H1 (cell line): ENCODE results near the gene CACNA1C.

Experiments used
- CHD7 ChIP-seq: fragments of 300-600 bp; sonication (generic); IDR thresholded peaks from 2 replicates; pipeline ENCODE4 v1.7.1; 2012; ENCODE audit warnings: low read length, moderate library complexity, mild to moderate bottlenecking, inconsistent platforms; ENCODE audit not compliant: insufficient replicate concordance
- CTCF ChIP-seq, 3 experiments: IDR thresholded peaks; 1 replicate in 2 of 3; 2 replicates in 1 of 3; pipeline versions ENCODE4 v1.5.1 to v1.6.1; 2011; ENCODE audit warnings: low read length in 3 of 3, mild to moderate bottlenecking in 3 of 3, inconsistent platforms in 2 of 3, low read depth in 1 of 3, moderate library complexity in 1 of 3; ENCODE audit not compliant: insufficient read depth in 1 of 3; ENCODE audit errors: control extremely low read depth in 1 of 3
- POLR2A ChIP-seq, 2 experiments: IDR thresholded peaks; 1 replicate in 1 of 2; 2 replicates in 1 of 2; pipeline ENCODE4 v1.6.1; 2011; ENCODE audit warnings: low read depth in 2 of 2, low read length in 2 of 2, mild to moderate bottlenecking in 2 of 2; ENCODE audit errors: control extremely low read depth in 1 of 2
- RXRA ChIP-seq: IDR thresholded peaks from 2 replicates; pipeline ENCODE4 v1.6.1; 2011; ENCODE audit warnings: low read depth, mild to moderate bottlenecking, low read length, moderate library complexity; ENCODE audit not compliant: insufficient read depth
- SP1 ChIP-seq: IDR thresholded peaks from 2 replicates; pipeline ENCODE4 v1.6.1; 2011; ENCODE audit warnings: low read depth, low read length
- YY1 ChIP-seq: IDR thresholded peaks from 2 replicates; pipeline ENCODE4 v1.6.1; 2011; ENCODE audit warnings: low read depth, mild to moderate bottlenecking, low read length
- TF ChIP-seq, protein P1 (sequence below): IDR thresholded peaks from 2 replicates; pipeline ENCODE4 v1.6.1; 2012; ENCODE audit warnings: low read length, inconsistent platforms

- TF ChIP-seq CHD7 (no peak), YY1 (no peak), CTCF (IDR thresholded peaks at IDR 0.05; ENCODE audit: control extremely low read depth in 1 of 3, insufficient read depth in 1 of 3, low read depth in 1 of 3, low read length in 3 of 3) (no peak), POLR2A (IDR thresholded peaks at IDR 0.05; ENCODE audit: control extremely low read depth in 1 of 2, low read depth in 2 of 2, low read length in 2 of 2) (no peak), SP1 (no peak), RXRA (no peak)
- TF ChIP-seq, protein P1, sequence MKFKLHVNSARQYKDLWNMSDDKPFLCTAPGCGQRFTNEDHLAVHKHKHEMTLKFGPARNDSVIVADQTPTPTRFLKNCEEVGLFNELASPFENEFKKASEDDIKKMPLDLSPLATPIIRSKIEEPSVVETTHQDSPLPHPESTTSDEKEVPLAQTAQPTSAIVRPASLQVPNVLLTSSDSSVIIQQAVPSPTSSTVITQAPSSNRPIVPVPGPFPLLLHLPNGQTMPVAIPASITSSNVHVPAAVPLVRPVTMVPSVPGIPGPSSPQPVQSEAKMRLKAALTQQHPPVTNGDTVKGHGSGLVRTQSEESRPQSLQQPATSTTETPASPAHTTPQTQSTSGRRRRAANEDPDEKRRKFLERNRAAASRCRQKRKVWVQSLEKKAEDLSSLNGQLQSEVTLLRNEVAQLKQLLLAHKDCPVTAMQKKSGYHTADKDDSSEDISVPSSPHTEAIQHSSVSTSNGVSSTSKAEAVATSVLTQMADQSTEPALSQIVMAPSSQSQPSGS: no peak
Measured at GRCh38 chr12:2113119-2113912, 60.5 kb downstream of the CACNA1C start.
